GM21723 (cell line): ENCODE results near the gene INPP5A.
"Not testable (repeated sequence)": the region's sequence is repeated elsewhere in the genome, so short reads cannot be mapped to it uniquely, and the experiment has no call there.

Source experiments
- ATAC-seq: cut with Tn5 transposase; IDR thresholded peaks from one replicate; pipeline ENCODE4 v1.9.1; 2021; ENCODE audit warnings: mild to moderate bottlenecking, moderate library complexity; ENCODE audit not compliant: unreplicated experiment

INPP5A gene

DNA sequence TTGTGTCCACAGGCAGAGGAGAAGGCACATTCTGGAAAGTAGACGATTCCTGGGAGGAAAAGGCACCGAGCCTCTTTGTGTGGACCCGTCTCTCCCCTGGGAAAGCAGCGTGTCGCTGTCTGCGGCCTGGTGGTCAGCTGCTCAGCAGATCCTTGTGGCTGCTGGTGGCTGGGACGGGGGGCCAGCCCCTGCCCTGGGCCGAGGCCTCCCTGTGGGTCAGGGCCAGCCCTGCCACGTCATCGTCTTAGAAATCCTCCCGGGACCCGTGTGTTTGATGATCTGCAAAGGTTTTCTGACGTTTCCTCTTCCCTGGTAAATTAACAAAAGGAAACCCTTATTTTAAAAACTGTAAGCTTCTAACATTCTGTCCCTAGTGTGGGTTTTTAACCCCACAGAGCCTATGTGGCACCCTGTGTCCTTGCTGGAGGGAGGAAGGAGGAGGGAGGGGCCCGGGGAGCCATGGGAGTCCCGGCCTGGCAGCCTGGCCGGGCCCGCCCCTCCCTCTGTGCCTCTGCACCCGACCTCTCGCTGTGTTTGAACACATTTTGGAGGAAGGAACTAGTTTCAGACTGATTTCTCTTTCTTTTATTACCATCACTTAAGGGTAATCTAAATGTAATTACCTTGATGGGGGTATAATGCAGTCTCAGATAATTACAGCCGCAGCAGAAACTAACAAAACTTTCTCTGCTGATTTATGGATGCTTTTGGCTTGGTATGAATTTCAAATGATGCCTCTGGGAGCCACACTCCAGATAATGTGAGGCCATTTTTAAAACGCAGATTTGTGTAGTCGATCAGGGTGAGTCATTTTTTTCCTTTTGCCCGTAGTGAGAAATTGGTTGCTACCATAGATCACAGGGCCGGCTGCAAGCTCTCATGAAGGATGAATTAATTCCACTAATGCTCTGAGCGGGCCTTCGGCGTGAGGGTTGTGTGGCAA is 162.8 kb downstream of the INPP5A start:
- ATAC-seq: no peak

DNA sequence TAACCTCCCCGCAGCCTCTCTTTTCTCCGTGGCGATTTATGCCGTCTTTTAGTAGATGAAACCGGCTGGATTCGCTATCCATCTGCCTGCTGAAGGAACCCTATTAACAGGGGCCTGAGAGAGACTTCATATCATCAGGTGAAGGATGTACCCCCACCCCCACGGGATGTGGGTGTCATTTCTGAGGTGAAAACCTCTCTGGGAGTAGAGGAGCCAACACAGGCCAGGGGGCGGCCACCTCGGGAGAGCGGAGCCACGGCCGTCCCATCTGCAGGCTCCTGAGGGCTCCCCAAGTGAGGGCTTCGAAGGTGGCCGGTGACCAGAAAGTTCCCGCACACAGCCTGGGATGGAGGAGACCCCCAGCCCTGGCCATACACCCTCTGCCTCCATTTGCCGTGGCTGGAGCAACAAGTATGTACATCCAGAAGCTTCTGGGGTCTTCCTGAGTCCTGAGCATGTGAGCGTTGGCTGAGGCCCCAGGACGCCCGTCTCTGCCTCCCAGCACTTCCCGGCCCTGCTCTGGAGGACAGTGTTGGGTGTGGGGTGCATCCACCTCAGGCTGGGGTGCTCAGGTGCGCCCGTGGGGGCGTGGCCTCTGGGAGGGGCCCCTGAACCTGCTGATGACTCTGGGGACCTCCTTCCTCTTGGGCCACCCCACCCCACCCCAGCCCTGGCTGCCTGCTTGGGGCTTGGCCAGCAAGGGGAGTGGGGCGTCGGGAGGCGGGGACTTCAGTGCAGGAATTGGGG is 163.7 kb downstream of the INPP5A start:
- ATAC-seq: no peak

DNA sequence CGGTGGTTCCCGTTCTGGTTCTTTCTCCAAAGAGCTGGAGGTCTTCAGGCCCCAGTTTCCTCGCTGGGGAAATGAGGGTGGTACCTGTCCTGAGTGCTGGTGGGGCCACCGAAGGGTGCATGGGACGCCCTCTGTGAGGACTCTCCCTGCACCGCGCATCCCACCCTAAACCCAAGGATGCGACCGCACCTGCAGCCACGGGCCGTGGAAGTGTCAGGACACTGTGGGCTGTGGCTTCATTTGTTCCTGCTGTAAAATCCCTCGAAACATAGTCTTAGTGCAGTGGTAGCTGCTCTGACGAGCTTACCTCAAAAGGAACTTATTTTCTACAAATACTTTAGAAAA is 164.2 kb downstream of the INPP5A start:
- ATAC-seq: no peak

DNA sequence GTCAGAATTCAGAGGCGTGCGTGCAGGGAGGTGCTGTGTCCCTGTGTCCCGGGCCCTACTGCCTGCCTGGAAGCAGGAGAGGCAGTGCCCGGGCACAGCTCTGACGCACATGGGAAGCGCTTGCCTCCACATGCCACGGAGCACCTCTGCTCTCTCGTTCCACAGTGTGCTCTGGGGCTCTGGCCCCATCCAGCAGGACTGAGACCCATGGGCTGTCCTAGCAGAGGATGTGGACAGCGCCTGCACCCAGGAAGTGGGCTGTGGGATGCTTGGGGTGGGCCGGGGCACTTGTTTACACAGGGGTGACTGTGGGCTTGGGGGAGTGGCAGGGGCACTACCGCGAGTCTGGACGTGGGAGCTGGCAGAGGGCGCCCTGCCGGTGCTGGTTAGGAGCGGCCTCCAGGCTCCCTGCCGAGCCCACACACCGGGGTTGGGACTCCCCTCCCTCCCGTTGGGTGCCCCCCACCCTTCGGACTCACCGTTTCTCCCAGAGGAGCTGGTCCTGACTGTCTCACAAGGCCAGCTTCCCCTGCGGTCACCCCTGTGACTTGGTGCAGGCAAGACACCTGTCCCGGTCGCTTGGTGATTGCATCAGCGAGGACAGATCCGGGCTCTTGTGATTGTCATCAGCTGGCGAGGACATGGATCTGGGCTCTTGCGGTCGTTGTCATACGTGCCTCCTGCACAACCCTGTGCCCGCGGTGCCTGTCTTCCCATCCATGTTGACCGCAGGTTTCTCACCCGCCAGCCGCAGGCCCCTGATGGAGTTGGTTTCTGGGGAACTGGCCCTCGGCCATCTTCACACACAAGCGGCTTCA is 165.2 kb downstream of the INPP5A start:
- no peak for ATAC-seq

DNA sequence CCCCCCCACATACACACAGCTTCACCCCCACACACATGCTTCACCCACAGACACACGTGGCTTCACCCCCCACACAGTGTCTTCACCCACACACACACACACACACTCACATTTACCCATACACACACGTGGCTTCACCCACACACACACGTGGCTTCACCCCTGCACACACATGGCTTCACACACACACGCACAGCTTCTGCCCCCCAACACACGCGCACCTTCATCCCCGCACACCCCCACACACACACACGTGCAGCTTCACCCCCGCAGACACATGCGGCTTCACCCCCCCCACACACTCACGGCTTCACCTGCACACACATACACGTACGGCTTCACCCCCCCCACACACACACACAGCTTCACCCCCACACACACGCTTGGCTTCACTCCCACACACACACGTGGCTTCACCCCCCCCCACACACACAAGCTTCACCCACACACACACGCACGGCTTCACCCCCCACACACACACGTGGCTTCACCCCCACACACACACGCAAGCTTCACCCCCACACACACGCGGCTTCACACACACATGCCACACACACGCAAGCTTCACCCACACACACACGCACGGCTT is 165.9 kb downstream of the INPP5A start:
- no peak for ATAC-seq

DNA sequence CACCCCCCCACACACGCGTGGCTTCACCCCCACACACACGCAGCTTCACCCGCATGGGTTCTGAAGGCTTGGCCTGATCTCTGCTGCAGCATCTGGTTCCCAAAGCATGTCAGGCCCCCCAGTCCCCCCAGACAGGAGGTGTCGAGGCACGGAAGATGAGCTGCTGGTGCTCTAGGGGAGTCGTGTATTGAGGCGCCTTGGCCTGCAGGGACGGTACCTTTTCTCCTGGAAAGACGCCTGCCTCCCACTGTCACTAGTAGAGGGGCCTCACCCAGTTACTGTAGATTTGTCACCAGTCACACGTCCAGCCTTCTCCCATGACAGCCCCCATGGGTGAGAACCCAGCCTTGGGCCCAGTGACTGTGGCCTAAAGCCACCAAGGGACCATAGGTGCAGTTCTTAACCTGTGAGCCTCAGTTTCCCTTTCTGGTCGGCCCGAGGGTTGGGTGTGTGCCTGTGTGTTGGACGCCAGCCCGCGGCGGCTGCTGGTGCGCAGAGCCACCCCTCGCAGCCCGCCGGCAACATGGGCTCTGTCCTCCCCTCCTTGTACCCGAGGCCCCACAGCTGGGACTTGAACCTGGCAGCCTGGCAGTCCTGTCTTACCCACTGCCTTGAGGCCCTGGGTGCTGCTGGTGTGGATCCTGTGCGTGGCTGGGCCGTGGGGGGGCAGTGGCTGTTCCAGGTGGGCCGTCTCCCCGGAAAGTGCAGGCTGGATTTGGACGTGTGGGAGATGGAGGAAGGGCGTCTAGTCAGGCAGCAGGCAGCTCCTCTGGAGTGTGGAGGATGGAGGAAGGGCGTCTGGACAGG is 166.6 kb downstream of the INPP5A start:
- ATAC-seq: no peak

DNA sequence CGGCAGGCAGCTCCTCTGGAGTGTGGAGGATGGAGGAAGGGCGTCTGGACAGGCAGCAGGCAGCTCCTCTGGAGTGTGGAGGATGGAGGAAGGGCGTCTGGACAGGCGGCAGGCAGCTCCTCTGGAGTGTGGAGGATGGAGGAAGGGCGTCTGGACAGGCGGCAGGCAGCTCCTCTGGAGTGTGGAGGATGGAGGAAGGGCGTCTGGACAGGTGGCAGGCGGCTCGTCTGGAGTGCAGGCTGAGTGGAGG is 167.2 kb downstream of the INPP5A start:
- ATAC-seq: not testable (repeated sequence)

DNA sequence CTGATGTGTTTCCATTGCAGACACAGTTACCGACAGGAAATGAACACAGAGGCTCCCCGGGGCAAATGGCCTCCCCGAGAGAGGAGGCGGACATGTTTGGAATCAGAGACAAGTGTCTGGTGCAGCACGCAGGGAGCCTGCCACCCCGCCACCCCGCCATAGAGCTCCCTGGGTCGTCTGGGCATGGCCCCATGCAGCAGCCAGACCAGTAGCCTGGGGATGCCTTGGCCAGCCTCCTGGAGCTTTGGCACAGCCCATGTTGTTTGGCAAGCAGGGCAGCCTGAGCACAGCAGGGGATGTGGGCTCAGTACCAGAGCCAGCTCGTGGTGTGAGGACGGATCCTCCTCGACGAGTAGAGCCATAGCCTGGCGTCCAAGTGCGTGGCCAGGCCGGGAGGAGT is 167.6 kb downstream of the INPP5A start:
- ATAC-seq: no peak

DNA sequence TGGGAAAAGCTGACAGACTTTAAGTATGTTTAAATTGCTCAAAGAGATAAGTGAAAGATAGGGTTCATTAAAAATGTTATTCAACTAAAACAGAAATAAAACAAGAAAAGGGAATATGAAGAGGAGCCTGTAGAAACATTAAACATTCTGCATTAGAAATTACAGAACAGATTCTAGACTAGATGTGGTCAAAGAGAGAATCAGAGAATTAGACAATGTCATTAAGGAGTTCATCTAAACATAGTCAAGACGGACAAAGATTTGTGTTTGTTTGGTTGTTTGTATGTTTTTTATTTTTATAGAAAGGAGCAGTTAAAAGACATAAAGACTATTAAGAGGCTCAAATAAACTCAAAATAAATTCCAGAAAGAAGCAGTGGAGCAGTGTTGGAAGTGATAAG is 168.4 kb downstream of the INPP5A start:
- no peak for ATAC-seq

DNA sequence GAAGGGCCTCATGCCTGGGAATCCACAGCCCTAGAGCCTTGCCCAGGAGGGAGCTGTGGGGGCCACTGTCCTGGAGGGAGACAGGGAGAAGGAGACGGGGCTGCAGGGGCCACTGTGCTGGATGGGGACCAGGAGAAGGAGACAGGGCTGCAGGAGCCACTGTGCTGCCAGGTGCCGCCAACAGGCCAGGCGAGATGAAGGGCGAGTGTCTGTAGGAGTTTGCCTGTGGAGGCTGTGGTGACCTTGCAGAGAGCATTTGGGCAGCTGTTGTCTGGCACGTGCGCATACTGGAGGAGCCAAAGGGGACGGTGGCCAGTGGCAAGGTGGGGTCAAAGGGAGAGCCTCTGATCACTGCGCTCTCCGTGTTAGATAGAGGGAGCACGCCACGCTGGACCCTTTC is 169.1 kb downstream of the INPP5A start:
- ATAC-seq: no peak

DNA sequence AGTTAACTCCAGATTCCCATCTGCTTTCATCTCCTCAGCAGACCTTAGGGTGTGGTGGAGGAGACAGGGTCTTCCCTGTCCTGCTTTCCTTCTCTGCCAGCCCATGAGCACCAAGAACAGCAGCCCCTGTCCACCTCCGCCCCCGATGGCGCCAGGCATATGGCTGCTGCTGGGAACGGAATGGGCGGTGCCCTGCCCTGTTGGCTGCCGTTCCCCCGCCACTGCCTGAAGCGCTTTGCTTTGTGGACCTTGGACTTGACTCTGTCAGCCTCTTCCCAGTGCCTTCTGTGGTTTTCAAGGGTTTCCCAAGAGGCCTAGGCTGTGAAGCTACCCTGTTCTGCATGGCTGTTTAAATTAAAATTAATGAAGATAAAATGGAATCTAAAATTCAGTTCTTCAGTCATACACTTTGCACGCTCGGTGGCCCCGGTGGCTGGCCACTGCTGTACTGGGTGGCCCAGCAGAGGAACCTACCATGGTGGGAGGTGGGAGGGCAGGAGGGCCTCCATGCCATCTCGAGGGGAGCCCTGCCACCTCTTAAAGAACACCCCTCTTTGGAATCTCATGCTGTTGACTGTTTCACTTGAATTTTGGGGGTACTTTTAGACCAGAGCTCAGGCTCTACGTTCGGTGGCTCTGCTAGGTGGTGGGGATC is 169.7 kb downstream of the INPP5A start:
- no peak for ATAC-seq

DNA sequence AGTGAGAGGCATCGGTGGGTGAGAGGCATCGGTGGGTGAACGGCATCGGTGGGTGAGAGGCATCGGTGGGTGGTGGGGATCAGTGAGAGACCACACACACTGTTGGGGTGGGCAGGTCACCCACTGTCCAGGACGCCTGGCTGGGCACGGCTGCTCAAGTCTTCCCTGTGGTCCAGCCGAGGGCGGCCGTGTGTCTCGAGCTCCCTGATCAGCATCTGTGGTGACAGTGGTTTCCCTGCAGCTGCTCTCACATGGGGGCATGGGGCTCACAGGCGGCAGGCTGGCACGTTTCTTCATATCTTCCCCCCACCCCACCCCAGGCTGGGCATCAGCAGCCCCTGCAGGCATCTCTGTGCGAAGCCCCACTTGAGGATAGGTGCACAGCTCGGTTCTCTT is 170.2 kb downstream of the INPP5A start:
- ATAC-seq: no peak

DNA sequence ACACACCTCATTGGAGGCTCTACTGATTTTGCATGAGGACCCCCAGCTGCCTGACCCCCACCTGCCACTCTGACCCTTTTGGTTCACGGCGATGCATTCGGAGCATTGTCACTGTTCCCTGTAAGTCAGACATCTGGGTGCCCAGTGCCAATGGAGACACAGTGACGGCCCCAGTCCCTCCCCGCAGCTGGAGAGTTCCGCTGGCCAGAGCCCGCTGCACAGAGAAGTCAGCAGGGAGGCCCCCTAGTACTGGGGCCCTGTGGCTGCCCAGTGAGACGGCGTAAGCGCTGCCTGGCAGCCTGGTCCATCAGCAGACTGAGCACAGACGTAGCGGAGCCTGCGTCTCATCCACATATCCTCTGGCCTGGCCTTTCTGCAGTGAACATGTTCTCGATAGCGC is 170.9 kb downstream of the INPP5A start:
- ATAC-seq: no peak

DNA sequence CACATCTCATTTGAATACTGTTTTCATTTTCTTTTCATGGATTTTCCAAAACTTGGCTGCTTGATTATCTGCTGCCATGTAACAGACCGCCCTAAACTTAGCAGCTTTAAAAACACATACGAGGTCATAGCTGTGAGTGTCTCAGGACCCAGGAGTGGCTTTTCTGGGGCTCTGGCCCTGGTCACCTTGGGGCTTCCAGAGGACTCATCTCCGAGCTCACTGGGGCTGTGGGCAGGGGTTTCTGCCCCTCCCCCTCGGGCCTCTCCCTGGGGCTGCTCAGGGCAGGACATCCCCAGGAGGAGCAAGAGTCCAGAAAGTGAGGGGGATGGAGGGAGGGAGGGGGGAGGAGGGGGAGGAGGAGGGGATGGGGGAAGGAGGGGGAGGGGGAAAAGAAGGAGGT is 171.3 kb downstream of the INPP5A start:
- no peak for ATAC-seq

DNA sequence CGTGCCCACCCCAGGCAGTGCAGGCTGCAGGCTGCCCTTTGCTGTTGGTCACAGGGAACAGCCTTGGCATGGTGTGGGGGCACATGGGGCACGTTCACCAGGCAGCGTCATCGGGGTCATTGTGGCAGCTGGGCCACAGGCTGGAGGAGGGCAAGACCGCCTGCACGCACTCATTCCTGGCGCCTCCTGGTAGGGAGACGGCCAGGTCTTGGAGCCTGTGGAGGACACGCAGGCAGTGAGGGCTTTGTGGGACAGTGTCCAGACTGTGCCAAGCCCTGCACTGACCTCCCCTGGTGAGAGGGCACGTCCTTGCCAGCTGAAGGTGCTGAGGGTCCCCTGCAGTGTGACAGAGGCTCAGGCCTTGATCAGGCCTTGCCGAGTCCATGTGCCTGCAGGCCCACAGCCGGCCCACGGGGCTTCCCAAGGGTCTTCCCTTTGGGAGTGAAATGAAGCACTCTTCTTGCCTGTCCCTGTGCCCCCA is 171.9 kb downstream of the INPP5A start:
- ATAC-seq: no peak

DNA sequence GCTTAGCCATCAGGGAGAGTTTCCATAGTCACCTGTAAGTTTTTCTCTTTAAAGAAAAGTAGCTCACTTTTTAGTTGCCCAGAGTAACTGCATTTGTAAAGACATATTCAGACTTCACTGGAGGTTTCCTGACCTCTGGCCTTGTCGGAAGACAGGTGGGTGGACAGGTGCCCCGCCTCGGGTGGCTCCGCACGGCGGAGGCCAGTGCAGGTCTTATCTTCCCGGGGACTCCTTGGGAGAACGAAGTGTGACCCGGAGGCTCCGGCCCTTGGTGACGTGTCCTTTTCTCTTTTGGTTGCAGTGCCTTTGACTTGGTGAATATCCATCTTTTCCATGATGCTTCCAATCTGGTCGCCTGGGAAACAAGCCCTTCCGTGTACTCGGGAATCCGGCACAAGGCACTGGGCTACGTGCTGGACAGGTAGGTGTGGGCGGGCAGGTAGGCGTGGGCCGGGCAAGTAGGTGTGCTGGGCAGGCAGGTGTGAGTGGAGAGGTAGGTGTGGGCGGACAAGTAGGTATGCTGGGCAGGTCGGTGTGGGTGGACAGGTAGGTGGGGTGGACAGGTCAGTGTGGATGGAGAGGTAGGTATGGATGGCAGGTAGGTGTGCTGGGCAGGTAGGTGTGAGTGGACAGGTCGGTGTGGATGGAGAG is 172.6 kb downstream of the INPP5A start:
- ATAC-seq: no peak

DNA sequence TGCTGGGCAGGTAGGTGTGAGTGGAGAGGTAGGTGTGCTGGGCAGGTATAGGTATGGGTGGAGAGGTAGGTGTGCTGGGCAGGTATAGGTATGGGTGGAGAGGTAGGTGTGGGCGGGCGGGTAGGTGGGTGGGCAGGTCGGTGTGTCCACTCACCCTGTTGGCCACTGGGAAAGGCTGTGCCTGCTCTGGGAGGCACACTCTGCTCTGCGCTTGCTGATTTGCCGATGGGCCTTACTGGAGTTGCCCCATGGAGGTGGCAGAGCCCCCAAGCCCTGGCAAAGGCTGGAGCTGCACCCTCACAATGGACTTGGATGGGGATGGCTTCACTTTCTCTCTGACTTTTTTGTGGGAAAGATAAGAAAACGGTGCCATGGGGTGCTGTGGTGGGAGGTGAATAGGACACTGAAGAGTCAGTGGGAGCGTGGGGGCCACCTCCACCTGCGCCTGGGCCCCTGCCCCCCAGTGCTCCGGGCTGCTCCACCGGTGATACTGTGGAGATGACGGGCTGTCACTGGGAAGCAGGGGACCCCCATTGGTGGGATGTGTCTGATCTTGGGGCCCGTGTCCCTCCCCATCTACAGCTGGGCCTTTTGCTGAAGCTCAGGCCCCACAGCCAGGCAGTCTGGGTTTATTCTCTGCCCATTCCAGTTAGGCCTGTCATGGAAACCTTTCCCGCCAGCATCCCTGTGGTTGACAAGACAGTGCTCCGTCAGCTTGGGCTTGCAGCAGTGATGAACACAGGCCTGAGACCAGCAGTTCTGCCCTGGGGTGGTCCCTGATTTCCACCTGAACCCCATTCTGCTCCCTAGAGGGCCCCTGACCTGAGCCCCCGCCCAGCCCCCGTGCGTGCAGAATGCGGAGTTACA is 173.4 kb downstream of the INPP5A start:
- no peak for ATAC-seq

DNA sequence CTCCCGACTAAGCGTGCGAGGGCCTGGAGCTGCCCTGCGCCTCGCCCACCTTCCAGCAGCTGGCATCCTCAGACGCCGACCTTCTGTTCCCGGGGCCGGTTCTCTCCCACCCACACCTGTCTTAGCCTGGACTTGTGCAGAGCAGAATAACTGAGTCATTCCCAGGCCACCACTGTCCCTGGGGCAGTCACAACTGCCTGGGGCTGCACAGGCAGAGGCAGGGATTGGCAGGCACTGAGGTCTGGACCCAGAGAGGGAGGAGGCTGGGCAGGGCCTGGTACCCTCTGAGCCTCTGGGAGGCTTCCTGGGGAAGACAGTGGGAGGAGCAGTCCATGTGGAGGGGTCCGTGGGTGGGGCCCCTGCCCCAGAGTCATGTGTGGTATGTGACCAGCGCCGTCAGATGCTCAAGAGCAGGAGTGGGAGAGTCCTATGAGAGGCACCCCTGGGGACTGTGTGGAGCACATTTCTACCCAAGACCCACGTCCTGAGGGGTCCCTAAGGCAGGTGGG is 174.1 kb downstream of the INPP5A start:
- ATAC-seq: no peak
